SK-N-SH treated with all-trans-retinoic acid at 6 μM for 48 hours (cell line): ENCODE measurements around the gene LRMDA.

Source experiments
- ATAC-seq: fragments of 200-7000 bp; cut with Tn5 transposase; 3 replicates; pipeline ENCODE4 v1.9.1; 2020; ENCODE audit warnings: mild to moderate bottlenecking, moderate library complexity
- ARNTL ChIP-seq: fragments of 450-650 bp; formaldehyde crosslinking; IDR thresholded peaks from 2 replicates; pipeline ENCODE4 v1.5.0; 2020; ENCODE audit warnings: low read depth, mild to moderate bottlenecking, moderate library complexity, borderline replicate concordance
- BACH2 ChIP-seq: fragments of 250-450 bp; sonication (Bioruptor Pico); IDR thresholded peaks from 2 replicates; pipeline ENCODE4 v1.9.0; 2021; ENCODE audit warnings: mild to moderate bottlenecking, borderline replicate concordance
- CSRNP3 ChIP-seq: fragments of 250-450 bp; sonication (Bioruptor Pico); IDR thresholded peaks from 2 replicates; pipeline ENCODE4 v1.5.1; 2021; ENCODE audit warnings: mild to moderate bottlenecking, moderate library complexity
- ESRRG ChIP-seq: fragments of 250-450 bp; sonication (Bioruptor Pico); IDR thresholded peaks from 2 replicates; pipeline ENCODE4 v1.6.1; 2021; ENCODE audit warnings: mild to moderate bottlenecking
- GLIS3 ChIP-seq: fragments of 250-450 bp; sonication (Bioruptor Pico); IDR thresholded peaks from 2 replicates; pipeline ENCODE4 v1.5.0; 2020; ENCODE audit warnings: mild to moderate bottlenecking, moderate library complexity
- ISL1 ChIP-seq: fragments of 250-450 bp; sonication (Bioruptor Pico); IDR thresholded peaks from 2 replicates; pipeline ENCODE4 v2.1.2; 2022; ENCODE audit warnings: mild to moderate bottlenecking, moderate library complexity
- OSR1 ChIP-seq: fragments of 250-450 bp; sonication (Bioruptor Pico); IDR thresholded peaks from 2 replicates; pipeline ENCODE4 v1.8.0; 2022; ENCODE audit warnings: moderate library complexity, mild to moderate bottlenecking, inconsistent platforms
- PATZ1 ChIP-seq: fragments of 250-450 bp; sonication (Bioruptor Pico); IDR thresholded peaks from 2 replicates; pipeline ENCODE4 v1.8.0; 2020; ENCODE audit warnings: mild to moderate bottlenecking, moderate library complexity, borderline replicate concordance
- PPARA ChIP-seq: fragments of 250-450 bp; sonication (Bioruptor Pico); IDR thresholded peaks from 2 replicates; pipeline ENCODE4 v1.5.0; 2020; ENCODE audit warnings: mild to moderate bottlenecking, borderline replicate concordance
- SNAI2 ChIP-seq: fragments of 250-450 bp; sonication (Bioruptor Pico); IDR thresholded peaks from 2 replicates; pipeline ENCODE4 v1.5.0; 2020; ENCODE audit warnings: mild to moderate bottlenecking, moderate library complexity
- TOX ChIP-seq: fragments of 250-450 bp; sonication (Bioruptor Pico); IDR thresholded peaks from 2 replicates; pipeline ENCODE4 v1.8.0; 2021; ENCODE audit warnings: mild to moderate bottlenecking, moderate library complexity, borderline replicate concordance
- TSHZ2 ChIP-seq: fragments of 250-450 bp; sonication (Bioruptor Pico); IDR thresholded peaks from 2 replicates; pipeline ENCODE4 v1.5.0; 2020; ENCODE audit warnings: mild to moderate bottlenecking, moderate library complexity
- ZC3H10 ChIP-seq: fragments of 250-450 bp; sonication (Bioruptor Pico); IDR thresholded peaks from 2 replicates; pipeline ENCODE4 v1.5.1; 2021; ENCODE audit warnings: mild to moderate bottlenecking, moderate library complexity
- ZFP30 ChIP-seq: fragments of 450-650 bp; formaldehyde crosslinking; IDR thresholded peaks from 2 replicates; pipeline ENCODE4 v1.5.0; 2022; ENCODE audit warnings: mild to moderate bottlenecking, moderate library complexity
- ZNF565 ChIP-seq: fragments of 450-650 bp; formaldehyde crosslinking; conservative IDR thresholded peaks from 2 replicates; pipeline ENCODE4 v1.5.0; 2020; ENCODE audit warnings: low read depth, mild to moderate bottlenecking, moderate library complexity
- ZNF70 ChIP-seq: fragments of 450-650 bp; formaldehyde crosslinking; IDR thresholded peaks from 2 replicates; pipeline ENCODE4 v1.5.0; 2020; ENCODE audit warnings: mild to moderate bottlenecking, moderate library complexity
- ZNF8 ChIP-seq: fragments of 450-650 bp; formaldehyde crosslinking; IDR thresholded peaks from 2 replicates; pipeline ENCODE4 v1.5.0; 2020; ENCODE audit warnings: mild to moderate bottlenecking, moderate library complexity

The LRMDA gene

GRCh38 chr10:75403939-75404814 lies 27.2 kb upstream of the LRMDA start:
- ATAC-seq: peak; percentile 4; the same call in 2 of the 3 replicates
- no peak for TF ChIP-seq ZNF70 (CRISPR knock-in tag)
- TF ChIP-seq ZNF8: no peak
- TF ChIP-seq ARNTL (CRISPR knock-in tag): no peak
- no peak for TF ChIP-seq OSR1 (CRISPR knock-in tag)
- no peak for TF ChIP-seq PPARA (CRISPR knock-in tag)
- TF ChIP-seq CSRNP3 (CRISPR knock-in tag): no peak
- TF ChIP-seq SNAI2 (CRISPR knock-in tag): no peak
- TF ChIP-seq ZC3H10 (CRISPR knock-in tag): no peak
- TF ChIP-seq TOX (CRISPR knock-in tag): no peak
- no peak for TF ChIP-seq ESRRG (CRISPR knock-in tag)
- no peak for TF ChIP-seq ZNF565 (CRISPR knock-in tag)
- TF ChIP-seq GLIS3 (CRISPR knock-in tag): no peak

GRCh38 chr10:75404815-75405597 lies 26.4 kb upstream of the LRMDA start:
- no peak for ATAC-seq

GRCh38 chr10:75405598-75406461 lies 25.6 kb upstream of the LRMDA start:
- no peak for ATAC-seq
- TF ChIP-seq ZNF565 (CRISPR knock-in tag) (no peak), TSHZ2 (no peak), GLIS3 (CRISPR knock-in tag) (no peak), SNAI2 (CRISPR knock-in tag) (no peak), ZFP30 (CRISPR knock-in tag) (no peak), ARNTL (CRISPR knock-in tag) (no peak), BACH2 (no peak), ZC3H10 (CRISPR knock-in tag) (no peak), ISL1 (CRISPR knock-in tag) (no peak)

More at GRCh38 chr10:75404815-75405597, 26.4 kb upstream of the LRMDA start:
- TF ChIP-seq ZNF8 (no peak), TSHZ2 (no peak), ZC3H10 (CRISPR knock-in tag) (no peak), PATZ1 (CRISPR knock-in tag) (0 out of 2 replicates have a peak, but pooled peaks have one; percentile 13), OSR1 (CRISPR knock-in tag) (no peak)
